H1 (cell line): ENCODE measurements around the gene NCAPD2. TPM values are rescaled to one million over a fixed set of nuclear protein-coding genes. Genes with fewer than 3 reads are reported as not detected.

ENCODE experiments used
- ASH2L ChIP-seq: fragments of 200-600, 300-600 bp; sonication (generic); IDR thresholded peaks from one replicate; pipeline ENCODE4 v1.7.1; 2017; ENCODE audit warnings: low read length
- NRF1 ChIP-seq: IDR thresholded peaks from 2 replicates; pipeline ENCODE4 v1.6.1; 2011; ENCODE audit warnings: mild to moderate bottlenecking, low read depth, low read length, improper control_type of control experiment
- POLR2A ChIP-seq, 2 experiments: IDR thresholded peaks; 1 replicate in 1 of 2; 2 replicates in 1 of 2; pipeline ENCODE4 v1.6.1; 2011; ENCODE audit warnings: low read depth in 2 of 2, low read length in 2 of 2, mild to moderate bottlenecking in 2 of 2; ENCODE audit errors: control extremely low read depth in 1 of 2
- POLR2AphosphoS5 ChIP-seq: IDR thresholded peaks from 2 replicates; pipeline ENCODE4 v1.6.1; 2011; ENCODE audit warnings: low read depth, low read length
- RXRA ChIP-seq: IDR thresholded peaks from 2 replicates; pipeline ENCODE4 v1.6.1; 2011; ENCODE audit warnings: low read depth, mild to moderate bottlenecking, low read length, moderate library complexity; ENCODE audit not compliant: insufficient read depth
- SIRT6 ChIP-seq: IDR thresholded peaks from one replicate; pipeline ENCODE4 v1.7.1; 2012; ENCODE audit warnings: low read length, inconsistent platforms
- SP1 ChIP-seq: IDR thresholded peaks from 2 replicates; pipeline ENCODE4 v1.6.1; 2011; ENCODE audit warnings: low read depth, low read length
- TAF1 ChIP-seq: IDR thresholded peaks from 2 replicates; pipeline ENCODE4 v1.6.1; 2011; ENCODE audit warnings: mild to moderate bottlenecking, low read depth, low read length
- polyA plus RNA-seq, 7 experiments: library from polyadenylated mRNA; depleted of rRNA in 3 of 7; stranded (reverse) in 5 of 7; unstranded in 2 of 7; fragments of >200 nt in 5 of 7; fragments of 200-250 nt in 2 of 7; gene quantifications; 1 replicate in 5 of 7; 2 replicates in 1 of 7; 4 replicates in 1 of 7; pipeline versions ENCODE4 v1.2.1 to v1.2.3, GENCODE V29; 2011 to 2013; ENCODE audit warnings: missing spikeins in 2 of 7, mixed read lengths in 2 of 7
- total RNA-seq: library from RNA; stranded (reverse); fragmentation: NEBNext Ultra II Directional; extraction: Animal tissue kit (Norgen Biotek cat#: 25700); gene quantifications from 2 replicates; pipeline ENCODE4 v1.2.1, GENCODE V29; 2021
- TF ChIP-seq, protein P1 (sequence below): IDR thresholded peaks from 2 replicates; pipeline ENCODE4 v1.6.1; 2012; ENCODE audit warnings: low read length, inconsistent platforms
- TF ChIP-seq, protein P2 (sequence below): IDR thresholded peaks from 2 replicates; pipeline ENCODE4 v1.6.1; 2012; ENCODE audit warnings: inconsistent platforms

NCAPD2 gene
- total and polyA plus RNA-seq, 2 of the 8 experiments (the other 6 are each of a cell fraction or from before 2014, with no cell fraction given) = 55.8 to 132 TPM

DNA sequence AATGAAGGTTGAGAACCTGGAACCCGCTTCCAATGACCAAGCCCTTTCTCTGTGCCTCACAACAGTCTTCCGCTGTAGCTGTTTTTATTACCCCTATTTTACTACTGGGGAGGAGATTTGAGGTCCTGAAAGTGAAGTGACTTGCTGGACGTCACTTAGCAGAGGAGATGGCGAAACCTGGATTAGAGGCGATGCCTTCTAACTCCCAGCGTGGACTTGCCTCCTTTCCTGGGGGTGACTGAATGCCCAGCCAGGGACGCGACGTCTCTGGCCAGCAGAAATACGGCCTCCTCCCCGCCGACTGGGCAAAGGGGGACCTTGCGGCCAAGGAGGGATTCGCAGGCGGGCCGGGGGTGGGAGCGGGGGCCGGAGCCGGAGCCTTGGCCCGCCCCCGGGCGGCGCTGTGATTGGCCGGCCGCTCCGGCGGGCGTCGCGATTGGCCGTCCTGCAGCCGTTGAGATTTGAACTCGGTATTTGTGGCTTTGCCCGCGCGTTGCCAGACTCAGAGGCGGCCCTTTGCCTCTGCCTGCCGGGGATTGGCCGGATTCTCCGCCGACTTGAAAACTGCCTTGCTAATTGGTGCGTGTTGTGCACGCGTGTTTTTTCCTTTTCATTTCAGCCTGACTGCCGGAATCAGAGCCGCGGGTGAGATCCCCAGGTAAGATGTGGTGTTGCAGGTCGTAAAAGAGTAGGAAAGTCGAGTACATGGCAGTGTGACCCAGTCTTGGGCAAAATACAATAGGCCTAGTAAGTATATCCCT, at the start of gene NCAPD2 (continued):
- TF ChIP-seq ASH2L (peak; percentile 88), NRF1 (no peak), SIRT6 (no peak), RXRA (no peak), SP1 (peak; percentile 82; the same call in 1 of the 2 replicates), TAF1 (0 out of 2 replicates have a peak, but pooled peaks have one; percentile 13), POLR2AphosphoS5 (peak; percentile 79), POLR2A (IDR thresholded peaks at IDR 0.05; ENCODE audit: control extremely low read depth in 1 of 2, low read depth in 2 of 2, low read length in 2 of 2) (peak; percentile 72 to 76)
- TF ChIP-seq, protein P1, sequence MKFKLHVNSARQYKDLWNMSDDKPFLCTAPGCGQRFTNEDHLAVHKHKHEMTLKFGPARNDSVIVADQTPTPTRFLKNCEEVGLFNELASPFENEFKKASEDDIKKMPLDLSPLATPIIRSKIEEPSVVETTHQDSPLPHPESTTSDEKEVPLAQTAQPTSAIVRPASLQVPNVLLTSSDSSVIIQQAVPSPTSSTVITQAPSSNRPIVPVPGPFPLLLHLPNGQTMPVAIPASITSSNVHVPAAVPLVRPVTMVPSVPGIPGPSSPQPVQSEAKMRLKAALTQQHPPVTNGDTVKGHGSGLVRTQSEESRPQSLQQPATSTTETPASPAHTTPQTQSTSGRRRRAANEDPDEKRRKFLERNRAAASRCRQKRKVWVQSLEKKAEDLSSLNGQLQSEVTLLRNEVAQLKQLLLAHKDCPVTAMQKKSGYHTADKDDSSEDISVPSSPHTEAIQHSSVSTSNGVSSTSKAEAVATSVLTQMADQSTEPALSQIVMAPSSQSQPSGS = 0 out of 2 replicates have a peak, but pooled peaks have one; percentile 28
- TF ChIP-seq, protein P2, sequence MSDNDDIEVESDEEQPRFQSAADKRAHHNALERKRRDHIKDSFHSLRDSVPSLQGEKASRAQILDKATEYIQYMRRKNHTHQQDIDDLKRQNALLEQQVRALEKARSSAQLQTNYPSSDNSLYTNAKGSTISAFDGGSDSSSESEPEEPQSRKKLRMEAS = peak; percentile 61; the same call in 1 of the 2 replicates
